Stimulated activated CD8-positive, alpha-beta memory T cell treated with anti-CD3 and anti-CD28 coated beads, Interleukin-7, amount 100 ng/mL, for 4 hours (primary cell): ENCODE results near the gene ZBTB16.

Source experiments
- DNase-seq, 2 donors: peaks; one replicate each; pipeline ENCODE4 v3.0.0-alpha.2; 2020; ENCODE audit warnings: low read depth in 2 of 2

The ZBTB16 gene

DNA sequence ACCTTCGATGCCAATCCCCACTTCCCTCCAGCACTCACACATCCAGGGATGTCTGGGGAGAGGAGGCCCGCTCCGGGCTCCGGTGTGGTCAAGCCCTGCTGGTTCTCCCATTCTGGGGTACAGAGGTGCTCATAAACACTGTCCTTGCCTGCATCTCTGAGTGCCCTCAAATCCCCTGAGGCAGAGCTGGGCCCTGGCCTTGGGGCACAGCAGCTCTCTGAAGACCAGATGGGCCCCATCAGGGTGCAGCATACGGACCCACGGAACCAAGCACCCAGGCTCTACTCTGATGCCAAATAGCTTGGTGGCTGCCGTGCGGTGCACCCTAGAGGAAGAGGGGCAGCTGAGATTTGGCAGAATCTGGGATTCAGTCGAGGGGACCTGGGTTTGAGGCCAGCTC is 201.0 kb downstream of the ZBTB16 start:
- no peak for DNase-seq

DNA sequence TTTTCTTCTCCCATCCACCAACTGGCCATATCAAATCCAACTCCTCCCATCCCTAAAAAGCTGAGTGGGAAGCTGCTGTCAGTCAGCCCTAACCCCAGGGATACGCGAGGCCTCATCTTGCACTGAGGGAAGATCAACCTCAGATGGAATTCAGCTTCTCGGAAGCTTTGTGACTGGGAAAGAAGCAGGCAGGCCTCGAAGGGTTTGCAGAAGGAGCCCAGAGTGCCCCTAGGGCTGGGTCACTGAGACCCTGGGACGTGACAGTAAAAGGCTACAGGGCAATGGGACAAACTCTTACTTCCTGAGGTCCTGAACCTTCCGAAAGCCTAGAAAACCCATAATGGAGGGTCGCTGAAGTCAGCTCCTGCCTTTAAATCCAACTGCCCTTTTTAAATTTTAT is 202.3 kb downstream of the ZBTB16 start:
- no peak for DNase-seq

DNA sequence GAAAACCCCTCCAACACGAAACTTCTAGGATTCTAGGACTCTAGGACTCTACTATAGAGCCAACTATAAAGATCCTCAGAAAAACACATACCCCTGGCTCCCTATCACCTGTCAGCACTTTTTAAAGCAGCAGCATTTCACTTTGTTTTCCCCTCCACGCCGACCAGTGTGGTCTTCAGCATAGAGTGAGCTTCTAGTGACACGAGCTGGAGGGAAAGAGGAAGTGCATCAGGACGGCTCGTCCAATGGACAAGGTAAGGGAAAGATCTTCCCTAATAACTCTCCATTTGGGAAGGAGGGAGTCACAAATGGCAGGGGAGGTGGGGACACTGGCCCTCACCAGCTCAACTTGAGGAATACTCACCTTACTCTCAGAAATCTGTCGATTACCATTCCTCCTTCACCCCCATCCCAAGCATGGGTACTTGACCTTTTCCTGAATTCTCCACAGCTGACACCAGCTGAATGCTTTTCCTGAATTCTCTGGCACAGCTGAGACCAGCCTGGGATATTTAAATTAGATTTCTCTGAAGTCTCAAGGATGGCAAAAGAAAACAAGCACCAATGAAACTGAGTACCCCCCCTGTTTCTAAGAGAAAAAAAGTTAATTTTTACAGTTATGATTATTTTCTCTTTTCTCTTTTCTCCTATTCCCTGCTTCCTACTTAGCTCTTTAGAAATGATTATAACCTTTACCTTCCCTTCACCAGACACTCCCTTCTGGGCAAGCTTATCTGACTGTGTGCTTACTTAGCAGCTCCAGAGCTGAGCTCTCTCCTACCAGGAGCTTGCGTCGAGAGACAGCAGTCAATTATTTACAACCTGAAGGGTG is 203.4 kb downstream of the ZBTB16 start:
- no peak for DNase-seq

DNA sequence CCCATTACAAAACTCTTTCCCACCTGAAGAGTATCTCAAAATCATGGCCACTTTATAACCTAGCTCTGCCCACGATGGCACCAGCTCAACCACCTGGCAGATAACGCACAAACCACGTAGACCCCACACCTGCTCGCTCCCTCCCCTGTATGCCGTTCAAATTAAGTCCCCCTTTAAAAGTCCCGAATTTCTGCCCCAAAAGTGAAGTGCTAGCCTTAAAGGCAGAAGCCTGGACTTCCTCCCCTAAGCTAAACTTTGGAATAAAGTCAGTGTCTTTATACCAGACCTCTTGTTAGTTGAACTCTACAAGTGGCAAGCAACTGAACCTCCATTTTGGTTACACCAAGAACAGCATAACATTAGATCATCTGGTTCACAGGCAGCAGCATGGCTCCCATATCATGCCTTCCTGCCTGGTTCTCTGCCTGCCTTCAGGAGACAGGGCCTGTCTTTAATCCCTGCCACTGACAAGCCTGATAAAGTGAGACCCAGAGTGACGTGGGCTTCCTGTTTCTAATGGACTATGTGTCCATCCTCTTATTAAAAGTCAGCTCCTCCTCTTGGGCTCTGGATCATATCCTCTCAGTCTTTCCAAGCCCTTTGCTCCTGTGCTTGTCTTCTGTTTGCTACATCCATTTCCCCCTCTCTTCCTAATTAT is 204.1 kb downstream of the ZBTB16 start:
- no peak for DNase-seq

DNA sequence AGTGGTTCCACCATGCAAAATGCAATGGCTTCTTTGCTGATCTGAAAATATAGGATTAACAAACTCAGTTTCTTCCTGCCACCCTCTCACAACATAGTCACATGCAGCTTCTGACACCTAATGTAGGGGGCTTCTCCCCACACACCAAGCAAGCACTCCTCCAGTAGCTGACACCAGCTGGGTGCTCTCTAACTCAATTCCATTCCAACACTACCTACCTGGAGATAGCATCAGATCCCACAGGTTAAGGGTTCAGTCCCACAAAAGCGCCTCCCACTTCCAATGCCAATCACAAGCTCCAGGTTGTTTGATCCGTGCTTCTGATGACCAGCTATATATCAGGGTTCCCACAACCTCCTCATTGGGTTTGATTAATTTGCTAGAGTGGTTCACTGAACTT is 204.9 kb downstream of the ZBTB16 start:
- DNase-seq = no peak

DNA sequence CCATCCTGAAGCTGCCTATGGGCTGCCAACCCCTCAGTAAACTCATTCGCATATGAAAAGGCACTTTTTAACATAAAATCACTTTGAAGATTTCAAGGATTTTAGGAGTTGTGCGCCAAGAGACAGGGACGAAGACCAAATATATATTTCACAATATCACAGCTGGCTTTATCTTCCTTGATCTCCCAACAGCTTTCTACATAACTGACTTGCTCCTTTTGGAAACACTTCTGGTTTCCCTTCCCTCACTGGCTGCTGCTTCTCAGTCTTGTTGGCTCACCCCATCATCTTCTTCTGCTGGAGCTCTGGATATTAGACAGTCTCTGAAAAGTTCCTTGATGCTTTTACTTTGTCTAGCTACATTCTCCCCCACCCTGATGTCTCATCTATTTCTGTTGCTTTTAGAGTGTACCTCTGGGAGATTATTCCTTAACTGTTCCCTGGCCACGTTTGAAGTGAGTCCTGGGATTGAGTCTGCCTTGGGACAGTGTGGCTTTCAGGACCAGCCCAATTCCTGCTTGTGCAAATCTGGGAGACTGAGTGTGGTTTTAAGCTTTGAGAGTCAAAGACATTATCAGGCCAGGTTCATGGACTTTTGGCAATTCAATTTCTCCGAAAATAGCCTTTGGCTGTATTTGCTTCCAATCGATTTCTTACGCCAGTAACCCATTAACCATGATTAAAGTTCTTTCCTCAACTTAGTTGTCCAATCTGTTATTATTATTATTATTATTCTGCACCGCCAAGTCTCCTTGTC is 205.8 kb downstream of the ZBTB16 start:
- DNase-seq = no peak

DNA sequence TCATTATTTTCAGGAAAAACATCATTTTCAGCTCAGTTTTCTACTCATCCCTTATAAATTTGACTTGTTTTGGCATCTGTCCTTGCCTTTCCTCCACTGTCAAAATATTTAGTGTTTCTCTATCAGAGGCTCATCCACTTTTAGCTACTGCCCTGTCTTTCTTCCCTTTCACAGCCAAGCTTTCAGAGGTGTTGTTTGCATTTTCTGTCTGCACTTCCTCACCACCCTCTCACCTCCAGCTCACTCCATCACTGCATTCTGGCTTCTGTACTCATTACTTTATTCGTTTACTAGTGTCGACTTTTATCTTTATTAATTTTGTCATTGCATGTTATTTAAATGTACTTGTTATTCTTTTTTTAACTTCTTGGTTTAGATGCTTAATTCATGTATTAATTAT is 210.0 kb downstream of the ZBTB16 start:
- DNase-seq = no peak

DNA sequence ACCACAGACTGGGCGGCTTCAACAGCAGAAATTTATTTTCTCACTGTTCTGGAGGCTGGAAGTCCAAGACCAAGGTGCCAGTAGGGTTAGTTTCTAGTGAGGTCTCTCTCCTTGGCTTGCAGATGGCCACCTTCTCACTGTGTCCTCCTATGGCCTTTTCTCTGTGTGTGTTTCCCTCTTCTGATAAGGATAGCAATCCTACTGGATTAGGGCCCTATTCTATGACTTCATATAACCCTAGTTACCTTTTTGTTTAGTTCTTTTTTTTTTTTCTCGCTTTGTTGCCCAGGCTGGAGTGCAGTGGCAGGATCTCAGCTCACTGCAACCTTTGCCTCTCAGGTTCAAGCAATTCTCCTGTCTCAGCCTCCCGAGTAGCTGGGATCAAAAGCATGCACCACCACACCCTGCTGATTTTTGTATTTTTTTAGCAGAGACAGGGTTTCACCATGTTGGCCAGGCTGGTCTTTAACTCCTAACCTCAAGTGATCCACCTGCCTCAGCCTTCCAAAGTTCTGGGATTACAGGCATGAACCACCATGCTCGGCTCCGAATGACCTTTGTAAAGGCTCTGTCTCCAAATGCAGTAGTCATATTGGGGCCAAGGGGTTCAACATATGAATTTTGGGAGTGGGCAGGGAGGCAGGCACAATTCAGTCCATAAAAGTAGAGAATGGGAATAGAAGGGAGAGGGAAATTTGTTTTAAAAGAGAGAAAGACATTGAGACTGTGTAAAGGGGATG is 211.2 kb downstream of the ZBTB16 start:
- DNase-seq = no peak

DNA sequence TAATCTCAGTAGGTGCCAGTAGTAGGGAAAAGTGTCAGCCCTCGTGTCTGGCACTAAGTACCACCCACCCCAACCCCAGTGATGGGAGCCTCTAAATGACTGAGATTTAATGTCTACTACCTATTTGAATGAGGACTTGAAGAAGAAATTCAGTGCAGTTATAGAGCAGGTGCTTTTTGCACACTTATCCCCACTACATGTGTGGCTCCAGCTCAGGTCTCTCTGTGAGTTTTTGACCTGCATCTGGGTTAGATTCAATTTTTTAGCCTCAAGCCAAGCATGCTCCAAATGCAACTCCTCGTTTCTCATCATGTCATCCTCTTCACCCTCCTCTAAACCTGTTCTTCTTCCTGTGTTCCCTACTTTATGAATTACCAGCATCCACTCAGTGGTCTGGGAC is 211.8 kb downstream of the ZBTB16 start:
- no peak for DNase-seq

DNA sequence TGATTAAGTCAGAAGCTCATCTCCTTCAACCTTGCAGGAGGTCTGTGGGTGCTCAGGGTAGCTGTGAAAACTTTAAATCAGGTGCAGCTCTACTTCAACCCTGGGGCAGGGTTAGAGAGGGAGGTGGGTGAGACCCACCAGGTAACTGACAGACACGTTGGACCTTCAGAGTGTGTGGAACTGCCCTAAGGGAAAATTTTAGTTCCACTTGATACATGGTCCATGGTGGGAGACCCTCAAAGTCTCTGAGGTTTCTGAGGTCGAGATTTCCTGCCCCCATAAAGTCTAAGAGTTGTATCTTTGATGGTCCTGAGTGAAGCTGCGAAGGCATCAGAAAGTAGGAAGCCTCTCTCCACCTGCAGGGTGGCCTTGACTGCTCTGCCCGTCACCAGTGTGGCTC is 212.8 kb downstream of the ZBTB16 start:
- DNase-seq = no peak

DNA sequence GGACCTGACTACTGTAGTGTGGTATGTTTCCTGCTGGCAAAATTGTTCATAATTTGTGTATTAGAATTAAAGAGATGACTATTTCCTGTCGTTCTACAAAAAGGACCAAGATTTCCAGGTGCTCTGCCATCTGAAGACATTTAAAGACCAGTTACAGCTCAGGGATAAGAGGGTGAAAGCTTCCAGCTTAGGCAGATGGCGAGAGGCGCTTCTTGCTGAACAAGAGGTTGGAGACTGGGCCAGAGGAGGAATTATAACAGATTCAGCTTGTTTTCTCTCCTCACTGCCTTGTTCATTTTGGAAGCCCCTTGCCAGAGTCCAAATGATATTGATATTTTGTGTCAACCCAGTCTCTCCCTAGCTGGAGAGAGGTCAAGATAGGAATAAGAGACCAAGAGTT is 213.6 kb downstream of the ZBTB16 start:
- DNase-seq = no peak

DNA sequence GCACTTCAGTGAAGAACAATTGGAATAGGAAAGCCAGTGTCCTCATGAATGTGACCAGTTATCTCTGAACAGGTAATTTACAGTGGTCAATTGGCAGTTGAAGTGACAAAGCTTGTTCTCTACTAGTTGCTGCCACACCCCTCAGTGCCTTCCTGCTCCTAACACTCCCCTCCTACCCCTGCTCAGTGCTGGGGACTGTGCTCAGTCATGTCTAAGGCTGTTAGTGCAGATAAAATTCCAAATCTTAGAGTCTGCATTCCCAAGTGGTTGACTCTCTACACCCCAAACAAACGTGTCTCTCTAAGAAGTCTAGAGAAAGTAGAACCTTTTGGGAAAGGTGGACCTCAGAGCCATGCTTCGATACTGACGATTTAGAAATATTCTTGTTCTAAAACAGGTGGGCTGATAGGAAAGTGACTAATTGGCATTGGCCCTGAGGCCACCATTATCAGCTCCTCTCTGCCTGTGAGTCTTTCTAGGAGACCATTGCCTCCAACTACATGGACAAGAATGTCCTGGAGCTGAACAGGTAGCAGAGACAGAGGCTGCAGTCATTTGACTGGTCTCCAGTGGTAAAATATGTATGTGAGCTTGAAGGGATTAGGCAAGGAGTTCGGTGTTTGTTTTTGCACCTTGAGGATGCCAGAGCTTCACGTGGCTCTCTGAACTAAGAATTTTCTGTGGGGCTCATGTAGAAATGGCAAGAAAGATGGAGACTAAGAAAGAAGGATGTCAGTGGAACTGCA is 214.6 kb downstream of the ZBTB16 start:
- DNase-seq = no peak

DNA sequence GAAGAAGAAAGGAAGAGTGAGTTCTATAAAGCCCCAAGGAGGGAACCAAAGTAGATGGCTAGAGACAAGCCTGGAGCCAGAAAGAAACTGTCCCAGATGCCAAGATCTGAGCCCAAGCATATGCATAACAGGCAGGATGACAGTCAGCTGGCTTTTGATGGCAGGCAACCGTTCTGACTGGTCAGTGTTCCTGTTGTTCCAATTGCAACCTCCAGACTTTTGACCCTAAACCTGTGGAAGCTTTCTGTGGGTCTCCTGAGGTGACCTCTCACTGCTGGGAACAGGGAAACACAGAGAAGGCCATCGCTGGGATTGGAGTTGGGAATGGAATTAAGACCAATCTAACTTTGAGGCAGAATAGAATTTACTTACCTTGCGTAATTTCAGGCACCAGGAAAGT is 215.1 kb downstream of the ZBTB16 start:
- DNase-seq = no peak

DNA sequence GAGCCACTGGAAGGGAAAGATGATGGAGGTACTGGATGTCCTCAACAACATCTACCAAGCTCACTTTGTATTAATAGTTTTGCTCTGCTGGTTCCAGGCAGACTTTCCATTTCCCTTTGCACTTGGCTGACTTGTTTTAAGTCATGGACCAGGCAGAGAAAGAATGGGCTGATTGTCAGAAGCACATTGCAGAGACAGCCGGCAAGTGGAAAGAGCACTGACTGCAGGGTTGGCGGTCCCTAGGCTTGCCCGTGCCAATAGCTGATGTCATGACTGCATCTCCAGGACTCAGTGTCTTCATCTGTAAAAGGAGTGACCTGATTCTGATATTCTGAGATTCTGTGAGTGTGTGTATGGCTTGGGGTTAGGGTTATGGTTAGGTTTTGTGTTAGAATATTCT is 215.8 kb downstream of the ZBTB16 start:
- no peak for DNase-seq

DNA sequence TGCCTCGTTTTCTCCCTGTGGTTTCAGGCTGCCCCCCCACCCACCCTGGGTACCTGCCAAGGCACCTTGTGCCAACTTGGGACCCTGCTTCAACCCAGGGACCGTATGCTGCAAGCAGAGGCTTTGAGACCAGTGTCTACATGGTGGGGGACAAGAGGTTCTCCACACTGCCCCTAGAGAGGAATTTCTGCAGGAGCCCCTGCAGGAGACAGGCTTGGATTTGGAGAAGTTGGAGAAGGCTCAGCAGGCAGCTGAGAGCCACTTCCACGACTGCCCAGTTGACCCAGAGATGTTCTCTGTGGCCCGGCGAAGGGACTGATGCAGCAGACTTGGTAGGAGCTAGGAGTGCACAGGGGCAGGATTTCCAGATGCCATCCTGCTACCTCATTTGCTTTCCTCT is 216.6 kb downstream of the ZBTB16 start:
- DNase-seq = no peak

DNA sequence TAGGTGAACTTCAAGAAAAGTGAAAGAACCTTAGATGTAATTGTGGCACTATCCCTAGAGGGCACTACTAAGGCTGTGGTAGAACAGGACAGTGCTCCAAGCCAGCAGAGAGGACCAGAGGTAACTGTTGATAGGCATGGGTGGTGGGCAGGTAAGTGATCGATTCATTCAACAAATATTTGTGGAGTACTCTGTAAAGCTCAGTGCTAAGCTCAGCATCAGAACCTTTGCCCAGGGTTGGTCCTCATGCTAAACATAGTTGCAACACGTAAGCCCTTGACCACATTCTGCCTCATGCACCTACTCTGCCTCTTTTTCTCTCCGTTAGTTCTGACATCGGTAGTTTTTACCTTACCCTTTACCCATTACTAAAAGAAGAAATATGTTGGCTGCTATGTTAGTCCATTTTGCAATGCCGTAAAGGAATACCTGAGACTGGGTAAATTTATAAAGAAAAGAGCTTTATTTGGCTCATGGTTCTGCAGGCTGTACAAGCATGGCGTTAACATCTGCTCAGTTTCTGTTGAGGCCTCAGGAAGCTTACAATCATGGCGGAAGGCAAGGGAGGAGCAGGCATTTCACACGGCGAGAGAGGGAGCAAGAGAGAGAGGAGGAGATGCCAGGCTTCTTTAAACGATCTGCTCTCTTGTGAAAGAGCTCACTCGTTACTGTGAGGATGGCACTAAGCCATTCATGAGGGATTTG is 218.3 kb downstream of the ZBTB16 start:
- no peak for DNase-seq

DNA sequence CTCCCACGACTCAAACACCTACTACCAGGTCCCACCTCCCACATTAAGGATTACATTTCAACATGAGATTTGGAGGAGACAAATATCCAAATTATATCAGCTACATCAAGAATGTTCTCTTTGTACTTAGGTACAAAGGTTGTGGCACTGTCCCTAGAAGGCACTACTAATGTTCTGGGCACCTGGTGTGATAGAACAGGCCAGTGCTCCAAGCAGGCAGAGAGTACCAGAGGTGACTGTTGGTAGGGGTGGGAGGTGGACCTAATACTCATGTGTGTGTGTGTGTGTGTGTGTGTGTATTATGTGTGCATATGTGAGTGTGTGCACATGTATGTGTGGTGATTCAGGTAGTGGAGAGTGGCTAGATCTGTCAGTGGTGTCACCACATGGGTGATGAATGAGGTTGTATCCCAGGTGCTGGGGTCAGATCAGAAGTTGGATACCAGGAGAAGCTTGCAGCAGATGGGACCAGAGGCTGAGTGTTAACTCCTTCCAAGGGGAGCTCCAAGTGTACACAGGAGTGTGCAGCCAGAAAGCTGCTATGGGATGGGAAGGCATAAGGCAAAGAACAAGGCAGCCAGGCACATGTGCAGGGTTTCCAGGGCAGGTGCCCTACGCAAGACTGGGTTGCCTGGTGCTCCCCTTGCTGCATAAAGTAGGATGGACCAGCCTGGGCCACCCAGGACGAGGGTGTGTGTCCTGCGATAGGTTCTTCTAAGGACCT is 219.0 kb downstream of the ZBTB16 start:
- no peak for DNase-seq

DNA sequence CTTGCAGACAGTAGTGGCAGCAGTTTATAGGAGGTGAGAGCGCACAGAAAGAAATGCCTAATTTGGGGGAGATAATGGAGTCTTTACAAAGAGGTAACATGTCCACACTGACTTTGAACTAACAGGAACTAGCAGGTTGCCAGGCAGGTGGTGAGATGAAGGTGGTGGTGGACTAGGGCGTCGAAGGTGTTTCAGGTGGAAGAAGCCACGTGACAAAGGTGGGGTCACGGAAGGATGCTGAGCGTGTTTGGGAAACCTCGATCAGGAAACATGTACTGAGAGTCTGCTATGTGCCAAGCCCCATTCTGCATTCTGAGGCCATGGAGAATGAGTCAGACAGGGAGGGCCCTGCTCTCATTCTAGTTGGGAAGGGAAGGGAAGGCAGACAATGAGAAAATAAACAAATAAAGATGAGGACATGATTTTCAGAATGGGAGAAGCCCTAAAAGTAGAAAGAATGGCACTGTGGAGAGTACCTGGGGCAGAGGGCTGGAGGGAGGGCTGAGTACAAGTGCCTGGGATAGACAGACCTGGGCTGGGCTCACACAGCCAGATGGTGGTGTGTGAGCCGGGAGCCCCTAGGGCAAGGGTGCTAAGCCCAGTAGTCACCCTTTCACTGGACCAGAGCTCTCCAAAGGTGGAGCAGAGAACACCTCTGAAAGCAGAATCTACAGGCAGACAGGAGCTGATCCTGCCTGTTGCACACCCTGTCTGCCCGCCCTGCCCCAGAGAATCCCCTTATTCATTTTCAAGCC is 220.5 kb downstream of the ZBTB16 start:
- DNase-seq = no peak

DNA sequence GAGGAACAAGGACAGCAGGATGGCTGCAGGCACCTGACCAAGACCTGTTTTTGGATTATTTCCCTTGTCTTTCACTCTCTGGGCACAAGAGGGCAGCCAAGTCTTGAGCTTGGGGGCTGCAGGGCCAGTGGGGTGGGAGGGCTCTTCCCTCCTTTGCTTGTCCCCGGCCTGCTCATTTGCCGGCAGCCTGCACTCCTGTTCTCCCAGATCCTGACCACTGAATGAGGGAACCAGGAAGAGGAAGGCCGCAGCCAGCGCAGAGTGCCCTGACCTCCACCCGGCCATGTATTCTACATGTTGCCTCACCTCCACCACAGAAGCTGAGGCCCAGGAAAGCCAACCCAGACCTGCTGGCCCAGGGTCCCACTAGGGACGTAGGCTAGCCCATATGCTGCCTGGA is 221.2 kb downstream of the ZBTB16 start:
- DNase-seq = no peak
